Right renal pelvis (tissue), 4 donors: Measurements from ENCODE around the gene IQSEC3. TPM values are rescaled to one million over a fixed set of nuclear protein-coding genes. Genes with fewer than 3 reads are reported as not detected.
"Not testable (repeated sequence)": the region's sequence is repeated elsewhere in the genome, so short reads cannot be mapped to it uniquely, and the experiment has no call there.

ENCODE experiments used
- DNase-seq, 4 donors: peaks; one replicate each; pipeline ENCODE4 v3.0.0-alpha.2; 2013; ENCODE audit warnings: low read depth in 4 of 4, low spot score in 3 of 4, missing footprints in 1 of 4
- polyA plus RNA-seq, 4 donors: library from polyadenylated mRNA; unstranded; fragments of 120-200 nt; gene quantifications; one replicate each; pipeline ENCODE4 v1.2.1, GENCODE V29; 2013; ENCODE audit not compliant: insufficient read length in 4 of 4

IQSEC3 gene
- polyA plus RNA-seq, 4 donors: 5.8 to 11.6 (median 7.8) TPM

GRCh38 chr12:133616-134232 is 67.2 kb downstream of the IQSEC3 start:
- DNase-seq: not testable (repeated sequence)

GRCh38 chr12:135138-135537 is 68.6 kb downstream of the IQSEC3 start:
- no peak for DNase-seq

GRCh38 chr12:138171-138897 is 71.8 kb downstream of the IQSEC3 start:
- DNase-seq: no peak

- DNase-seq: no peak
Measured at GRCh38 chr12:138898-139534, 72.4 kb downstream of the IQSEC3 start.

GRCh38 chr12:139585-139984 is 73.0 kb downstream of the IQSEC3 start:
- DNase-seq: no peak

- no peak for DNase-seq
Measured at GRCh38 chr12:140162-140561, 73.6 kb downstream of the IQSEC3 start.

GRCh38 chr12:143964-144649 is 77.5 kb downstream of the IQSEC3 start:
- no peak for DNase-seq

- no peak for DNase-seq
Measured at GRCh38 chr12:144650-145284, 78.2 kb downstream of the IQSEC3 start.

GRCh38 chr12:145369-145960 is 78.9 kb downstream of the IQSEC3 start:
- no peak for DNase-seq

GRCh38 chr12:147242-147641 is 80.7 kb downstream of the IQSEC3 start:
- DNase-seq: no peak

GRCh38 chr12:148676-149416 is 82.3 kb downstream of the IQSEC3 start:
- DNase-seq: no peak

- no peak for DNase-seq
Measured at GRCh38 chr12:151579-151978, 85.0 kb downstream of the IQSEC3 start.

GRCh38 chr12:152440-152839 is 85.9 kb downstream of the IQSEC3 start:
- no peak for DNase-seq

GRCh38 chr12:153080-153746 is 86.6 kb downstream of the IQSEC3 start:
- no peak for DNase-seq

GRCh38 chr12:154058-154457 is 87.5 kb downstream of the IQSEC3 start:
- no peak for DNase-seq

- no peak for DNase-seq
Measured at GRCh38 chr12:155006-155405, 88.4 kb downstream of the IQSEC3 start.

- no peak for DNase-seq
Measured at GRCh38 chr12:155646-156045, 89.1 kb downstream of the IQSEC3 start.

- DNase-seq: no peak
Measured at GRCh38 chr12:156945-157344, 90.4 kb downstream of the IQSEC3 start.

- DNase-seq: no peak
Measured at GRCh38 chr12:157644-158043, 91.1 kb downstream of the IQSEC3 start.
